GM21619 (cell line): ENCODE results near the gene LHCGR.
"Not testable (repeated sequence)": the region's sequence is repeated elsewhere in the genome, so short reads cannot be mapped to it uniquely, and the experiment has no call there.

Source experiments
- ATAC-seq: cut with Tn5 transposase; IDR thresholded peaks from one replicate; pipeline ENCODE4 v1.9.1; 2021; ENCODE audit not compliant: unreplicated experiment

LHCGR gene

DNA sequence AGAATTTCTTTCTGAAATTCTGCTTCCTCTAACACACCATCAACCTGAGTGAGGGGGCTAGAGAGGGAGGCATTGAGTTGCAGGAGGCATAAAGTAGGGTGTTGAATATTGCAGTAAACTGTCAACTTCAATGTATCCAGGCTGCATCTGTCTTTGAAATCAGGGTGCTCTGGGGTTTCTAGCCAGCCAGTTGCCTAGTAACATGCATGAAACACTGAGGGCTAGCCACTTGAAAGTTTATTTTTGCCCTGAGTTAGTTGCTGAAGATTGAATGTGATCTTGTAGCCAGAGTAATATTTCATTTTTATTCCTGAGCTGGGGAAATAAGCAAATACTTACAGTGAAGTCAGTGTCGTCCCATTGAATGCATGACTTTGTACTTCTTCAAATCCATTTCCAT lies 41.9 kb downstream of the LHCGR start:
- no peak for ATAC-seq

DNA sequence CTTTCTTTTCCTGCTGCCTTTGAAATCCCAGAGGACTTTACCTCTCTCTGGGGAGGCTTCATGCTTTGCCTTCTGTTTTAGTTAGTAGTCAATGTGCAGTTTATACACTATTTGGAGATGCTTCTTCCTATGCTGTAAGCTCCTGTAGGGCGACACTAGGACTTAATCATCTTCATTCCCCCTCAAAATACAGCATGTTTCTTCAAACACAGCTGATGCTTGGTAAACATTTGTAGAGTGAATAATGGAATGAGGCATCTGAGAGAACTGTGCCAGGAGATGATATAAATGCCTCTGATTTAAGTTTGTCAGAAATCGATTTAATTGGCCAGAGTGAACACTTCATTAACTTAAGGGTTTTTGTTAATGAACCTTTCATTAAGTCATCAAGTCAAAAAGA lies 43.4 kb downstream of the LHCGR start:
- no peak for ATAC-seq

DNA sequence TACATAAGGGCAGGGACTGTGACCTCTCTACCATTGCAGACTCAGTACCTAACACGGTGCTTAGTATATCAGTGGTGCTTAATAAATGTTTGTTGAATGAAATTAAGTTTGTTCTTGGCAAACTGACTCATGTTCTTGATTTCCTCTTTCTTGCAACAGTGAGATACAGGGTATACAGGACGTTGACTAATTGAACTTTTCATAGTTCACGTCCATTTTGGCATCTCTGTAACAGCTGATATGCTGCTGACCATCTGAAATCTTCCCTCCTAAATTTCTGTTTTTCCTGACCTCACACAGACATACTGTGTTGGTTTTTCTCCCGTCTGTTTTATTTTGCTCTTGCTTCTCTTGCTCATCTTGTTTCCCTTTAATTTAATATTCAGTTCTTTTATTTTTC lies 44.2 kb downstream of the LHCGR start:
- ATAC-seq = no peak

DNA sequence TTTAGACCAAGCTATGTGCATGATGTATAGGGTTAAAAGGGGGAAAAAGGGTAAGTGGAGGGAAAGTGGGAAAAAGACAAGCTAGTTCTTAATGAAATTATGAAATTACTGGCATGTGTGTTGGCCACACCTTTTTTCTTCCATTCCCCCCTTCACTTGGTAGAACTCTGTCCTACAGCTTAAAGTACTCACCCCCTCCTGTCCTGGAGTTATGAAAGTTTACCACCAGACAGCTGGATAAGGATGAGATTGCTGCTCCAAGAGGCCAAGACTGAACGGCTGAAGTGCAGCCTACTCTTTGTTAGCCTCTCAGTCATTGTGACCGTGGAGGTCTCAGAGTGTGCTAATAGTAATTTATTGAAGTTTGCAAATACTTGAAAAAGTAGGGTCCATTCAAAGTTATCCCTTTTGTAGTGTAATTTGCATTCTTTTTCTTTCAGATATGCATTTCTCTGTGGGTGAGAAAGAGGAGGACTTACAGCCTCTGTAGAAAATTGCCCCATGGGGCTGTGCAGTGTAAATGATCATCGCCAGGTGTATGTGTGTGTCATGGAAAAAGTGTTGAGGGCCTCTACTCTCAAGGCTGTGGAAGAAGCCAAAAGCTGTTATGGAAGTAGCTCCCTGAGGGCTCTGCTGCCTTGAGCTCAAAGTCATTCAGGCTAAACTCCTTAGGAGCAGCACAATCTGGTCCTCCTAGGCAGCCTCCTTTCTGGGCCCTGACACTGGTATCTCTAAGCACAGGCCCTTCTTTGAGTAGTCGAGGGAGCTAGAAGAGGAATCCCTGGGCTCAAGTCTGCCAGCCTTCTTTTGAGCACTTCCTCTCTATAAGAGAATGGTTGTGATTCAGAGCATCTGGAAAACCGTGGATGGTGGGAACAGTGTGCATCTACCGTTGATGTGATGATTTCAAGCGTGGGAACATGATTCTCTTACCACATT lies 46.2 kb downstream of the LHCGR start:
- no peak for ATAC-seq

DNA sequence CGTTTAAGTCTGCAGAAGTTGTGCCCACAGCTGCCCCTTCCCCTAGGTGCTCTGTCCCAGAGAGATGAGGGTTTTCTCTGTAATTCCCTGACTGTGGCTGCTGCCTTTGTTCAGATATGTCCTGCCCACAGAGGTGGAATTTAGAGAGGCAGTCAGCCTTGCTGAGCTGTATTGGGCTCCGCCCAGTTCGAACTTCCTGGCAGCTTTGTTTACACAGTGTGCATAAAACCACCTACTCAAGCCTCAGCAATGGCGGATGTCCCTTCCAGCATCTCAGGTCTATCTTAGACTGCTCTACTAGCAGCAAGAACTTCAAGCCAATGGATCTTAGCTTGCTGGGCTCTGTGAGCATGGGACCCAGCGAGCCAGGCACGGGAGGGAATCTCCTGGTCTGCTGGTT lies 48.1 kb downstream of the LHCGR start:
- ATAC-seq = no peak

DNA sequence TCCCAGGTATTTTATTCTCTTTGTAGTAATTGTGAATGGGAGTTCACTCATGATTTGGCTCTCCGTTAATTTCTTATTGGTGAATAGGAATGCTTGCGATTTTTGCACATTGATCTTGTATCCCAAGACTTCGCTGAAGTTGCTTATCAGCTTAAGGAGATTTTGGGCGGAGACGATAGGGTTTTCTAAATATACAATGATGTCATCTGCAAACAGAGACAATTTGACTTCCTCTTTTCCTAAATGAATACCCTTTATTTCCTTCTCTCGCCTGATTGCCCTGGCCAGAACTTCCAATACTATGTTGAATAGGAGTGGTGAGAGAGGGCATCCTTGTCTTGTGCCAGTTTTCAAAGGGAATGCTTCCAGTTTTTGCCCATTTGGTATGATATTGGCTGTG lies 51.9 kb downstream of the LHCGR start:
- ATAC-seq = not testable (repeated sequence)

DNA sequence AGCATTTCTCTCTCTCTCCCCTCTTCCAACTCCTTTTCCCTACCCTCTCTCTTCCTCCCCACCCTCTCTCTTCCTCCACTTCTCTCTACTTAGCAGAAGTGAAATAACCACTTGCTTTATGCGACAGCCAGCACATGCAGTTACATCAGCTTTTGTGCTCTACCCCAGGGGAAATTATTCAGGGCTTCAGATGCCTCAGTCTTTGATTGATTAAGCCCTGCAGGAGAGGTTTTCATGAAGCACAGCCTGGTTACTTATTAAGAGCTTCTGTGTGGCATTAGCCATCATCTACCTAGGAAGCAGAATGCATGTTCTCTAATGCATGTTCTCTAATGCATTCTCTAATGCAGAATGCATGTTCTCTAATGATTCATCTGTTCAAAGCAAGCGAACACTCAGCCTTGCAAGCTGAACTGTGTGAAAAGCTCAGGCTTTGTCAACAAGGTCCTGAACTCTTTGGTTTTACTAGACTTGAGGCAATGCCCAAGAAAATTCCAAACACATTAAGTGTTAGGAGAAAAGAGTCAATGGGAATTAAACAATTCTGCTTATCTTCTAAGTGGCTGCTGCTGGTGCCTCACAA lies 56.1 kb downstream of the LHCGR start:
- ATAC-seq = no peak

DNA sequence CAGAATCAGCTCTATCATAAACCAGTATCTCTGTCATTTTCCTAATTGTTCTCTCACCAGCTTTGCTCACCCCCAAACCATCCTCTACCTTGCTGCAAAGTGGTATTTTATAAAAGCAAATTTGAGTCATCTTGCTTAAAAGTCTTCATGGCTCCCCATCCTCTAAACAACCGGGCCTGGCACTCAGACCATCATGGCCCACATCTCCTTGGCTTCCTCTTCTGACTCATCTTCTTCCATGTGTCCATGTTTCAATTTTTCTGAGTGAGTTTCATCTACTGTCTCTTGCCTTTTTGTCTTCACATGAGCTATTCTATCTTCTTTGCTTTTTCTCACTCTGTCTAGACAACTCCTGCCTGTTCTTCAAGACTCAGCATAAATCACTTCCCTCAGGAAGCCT lies 58.6 kb downstream of the LHCGR start:
- no peak for ATAC-seq

DNA sequence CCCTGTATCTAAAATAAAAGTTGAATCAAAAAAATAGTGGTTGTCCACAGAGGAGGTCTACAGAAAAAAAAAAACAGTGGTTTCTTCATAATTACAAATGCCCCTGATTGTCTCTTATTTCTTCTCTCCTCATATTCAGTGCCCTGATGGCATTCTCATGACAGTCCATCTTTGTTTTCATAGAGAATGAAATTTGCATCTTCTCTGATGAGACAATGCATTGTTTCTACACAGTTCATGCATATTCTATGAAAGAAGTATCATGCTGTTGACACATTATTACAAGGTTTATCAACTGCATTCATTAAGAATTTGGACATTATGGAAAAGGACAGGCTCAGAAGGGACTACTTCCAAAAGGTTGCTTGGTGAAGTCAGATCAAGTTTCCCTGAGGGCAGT lies 59.5 kb downstream of the LHCGR start:
- no peak for ATAC-seq

DNA sequence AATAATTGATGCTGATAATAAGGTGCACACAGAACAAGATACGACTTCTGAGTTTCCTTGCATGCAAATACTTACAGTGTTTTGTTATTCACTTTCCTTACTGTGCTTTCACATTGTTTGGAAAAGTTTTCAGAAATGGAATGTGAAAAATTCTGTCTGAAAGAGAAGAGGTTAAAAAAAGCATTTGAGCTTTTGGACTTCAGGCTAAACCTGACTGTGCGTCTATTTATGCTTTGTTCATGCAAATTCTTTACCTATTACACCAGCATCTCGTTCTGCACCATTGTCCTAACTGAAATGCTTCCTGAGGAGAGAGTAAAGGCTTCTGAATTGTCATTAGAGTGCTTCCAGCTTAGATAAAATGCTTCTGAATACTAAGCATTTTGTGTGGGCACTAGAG lies 61.4 kb downstream of the LHCGR start:
- ATAC-seq = no peak

DNA sequence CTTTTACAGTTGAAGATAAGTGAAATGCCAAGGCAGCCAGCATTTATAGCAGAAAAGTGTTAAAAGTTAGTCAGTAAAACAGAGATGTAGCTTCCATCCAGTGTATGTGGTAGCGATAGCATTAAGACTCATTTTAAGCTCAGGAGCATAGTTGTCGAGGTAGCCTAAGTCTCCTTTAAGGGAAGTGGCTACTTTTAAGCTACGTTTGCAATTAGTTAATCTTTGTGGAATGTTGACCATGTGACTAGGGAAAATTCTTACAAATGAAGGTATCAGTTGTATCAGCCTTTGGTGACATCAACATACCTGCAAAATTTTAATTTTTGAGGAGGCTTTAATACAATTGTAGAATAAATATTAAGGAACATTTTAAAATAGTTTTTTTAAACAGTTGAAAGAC lies 61.9 kb downstream of the LHCGR start:
- no peak for ATAC-seq

DNA sequence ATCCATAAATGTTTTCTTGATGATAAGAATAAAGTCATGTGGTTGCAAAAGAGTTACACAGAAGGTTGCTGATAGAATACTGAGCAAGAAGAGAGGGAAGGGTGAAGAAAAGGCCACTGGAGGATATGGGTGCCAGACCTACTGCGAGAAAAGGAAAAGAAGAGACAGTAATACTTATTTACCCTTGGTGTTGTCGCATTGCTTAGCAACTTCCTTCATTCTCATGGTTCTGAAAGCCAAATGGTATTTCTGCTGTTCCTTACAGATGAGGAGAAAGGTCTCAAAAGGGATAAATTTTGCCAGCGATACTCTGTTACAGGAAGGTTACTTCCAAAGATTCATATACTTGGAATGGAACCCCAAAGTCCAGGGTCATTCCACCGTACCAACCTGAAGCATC lies 62.5 kb downstream of the LHCGR start:
- ATAC-seq = no peak

DNA sequence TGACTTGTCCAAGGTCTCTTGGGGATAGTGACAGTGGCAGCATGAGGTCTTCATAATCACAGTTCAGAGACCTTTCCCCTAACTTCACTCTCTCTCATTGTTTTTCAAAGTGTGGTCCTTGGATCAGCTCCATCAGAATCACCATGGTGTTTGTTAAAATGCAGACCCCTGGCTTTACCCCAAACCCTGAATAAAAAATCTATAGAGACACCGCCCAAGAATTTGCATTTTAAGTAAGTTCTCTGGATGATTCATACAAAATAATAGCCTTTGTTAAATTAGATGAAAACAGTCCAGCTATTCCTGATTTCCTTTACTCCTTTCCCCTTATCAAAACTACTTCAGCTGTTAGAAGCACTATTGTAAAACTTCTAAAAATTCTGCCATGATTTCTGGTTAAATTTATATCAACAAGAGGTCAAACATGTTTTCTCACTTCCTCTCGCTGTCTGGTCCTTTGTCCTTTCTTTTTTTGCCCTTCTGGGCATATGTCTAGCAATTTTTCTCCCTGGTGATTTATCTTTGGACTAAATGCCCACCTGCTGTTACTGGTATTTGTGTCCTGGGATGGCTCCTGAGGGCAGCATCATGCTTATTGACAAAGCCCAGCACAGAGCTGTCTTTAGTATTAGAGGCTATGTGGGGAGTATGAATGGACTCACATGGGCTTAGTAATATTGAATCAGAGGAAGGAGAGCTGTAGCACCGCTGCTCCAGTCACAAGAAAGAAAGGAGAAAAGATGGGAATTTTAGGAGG lies 63.4 kb downstream of the LHCGR start:
- ATAC-seq = no peak

DNA sequence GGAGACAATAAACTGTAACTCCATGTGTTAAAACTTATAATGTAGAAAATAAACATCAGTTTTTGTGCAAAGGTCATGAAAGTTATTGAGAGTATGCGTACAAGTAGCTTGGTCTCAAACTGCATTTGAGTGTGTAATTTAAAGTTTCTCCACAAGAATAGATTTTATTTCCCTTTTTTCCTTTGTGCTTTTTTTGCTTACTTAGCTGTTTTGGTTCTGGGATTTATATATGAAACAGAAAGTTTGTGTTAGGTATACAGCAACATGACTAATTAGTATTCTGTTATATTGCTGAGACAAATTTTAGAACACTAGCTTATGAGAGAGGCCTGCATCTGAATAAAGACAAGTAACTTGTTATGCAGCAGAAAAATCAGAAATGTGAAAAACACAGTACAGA lies 70.4 kb downstream of the LHCGR start:
- no peak for ATAC-seq

DNA sequence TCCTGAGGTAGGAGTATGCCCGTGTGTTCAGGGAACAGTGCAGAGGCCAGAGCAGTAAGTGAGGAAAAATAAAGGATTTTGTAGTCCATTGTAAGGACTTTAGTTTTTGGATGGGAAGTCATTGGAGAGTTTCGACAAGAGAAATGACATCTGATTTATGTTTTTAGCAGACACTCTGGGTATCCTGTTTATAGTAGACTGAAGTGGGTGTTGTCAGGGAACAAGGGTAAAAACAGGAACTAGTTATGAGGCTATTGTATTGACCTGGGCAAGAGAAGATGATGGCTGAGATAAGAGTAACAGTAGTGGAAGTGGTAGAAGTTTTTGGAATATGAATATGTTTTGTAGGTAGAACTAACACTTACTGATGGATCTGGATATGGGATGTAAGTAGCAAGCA lies 78.1 kb downstream of the LHCGR start:
- ATAC-seq = no peak

DNA sequence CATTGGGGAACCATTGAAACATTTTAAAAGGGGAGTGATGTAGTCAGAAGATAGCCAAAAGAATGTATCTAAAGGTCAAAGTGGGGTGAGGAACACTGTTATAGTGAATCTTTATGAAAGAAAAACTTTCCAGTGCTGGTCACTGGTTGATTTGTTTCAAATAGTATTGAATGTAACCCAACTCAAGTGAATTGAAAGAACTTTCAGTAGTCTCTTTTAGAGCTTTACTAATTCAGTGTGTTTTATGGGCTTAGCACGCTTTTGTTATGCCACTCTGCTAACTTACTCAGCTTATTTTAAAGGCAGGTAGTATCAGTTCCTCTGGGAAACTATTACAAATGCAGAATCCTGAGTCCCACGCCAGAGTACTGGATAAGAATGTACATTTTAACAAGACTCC lies 80.6 kb downstream of the LHCGR start:
- no peak for ATAC-seq

DNA sequence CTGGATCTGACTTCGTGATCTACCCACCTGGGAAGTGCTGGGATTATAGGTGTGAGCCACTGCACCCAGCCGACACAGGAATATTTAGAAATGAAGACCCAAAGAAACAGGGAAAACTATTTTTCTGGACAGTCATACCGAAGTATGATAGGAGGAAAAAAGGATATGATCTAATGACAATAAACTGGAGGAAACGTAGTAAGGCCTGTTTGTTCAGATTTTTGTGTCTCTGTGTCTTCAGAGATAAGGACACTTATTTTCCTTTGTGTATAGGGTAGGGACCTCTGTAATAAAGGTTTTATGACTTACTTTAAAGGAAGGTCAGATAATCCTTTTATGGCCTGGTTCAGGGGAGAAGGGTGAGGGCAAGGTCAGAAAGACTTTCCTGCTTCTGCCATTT lies 81.9 kb downstream of the LHCGR start:
- no peak for ATAC-seq

DNA sequence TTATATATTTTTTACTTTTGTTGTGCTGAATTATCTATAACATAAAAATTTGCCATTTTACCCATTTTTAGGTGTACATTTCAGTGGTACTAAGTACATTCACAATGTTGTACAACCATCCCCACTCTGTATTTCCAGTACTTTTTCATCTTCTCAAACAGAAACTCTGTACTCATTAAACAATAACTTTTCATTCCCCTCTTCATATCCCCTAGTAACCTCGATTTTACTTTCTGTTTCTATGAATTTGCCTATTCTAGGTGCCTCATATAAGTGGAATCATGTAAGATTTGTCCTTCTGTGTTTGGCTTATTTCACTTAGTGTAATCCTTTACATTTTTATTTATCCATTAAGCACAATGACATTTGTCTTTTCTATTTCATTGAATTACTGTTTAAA lies 86.5 kb downstream of the LHCGR start:
- ATAC-seq = peak; percentile 97

DNA sequence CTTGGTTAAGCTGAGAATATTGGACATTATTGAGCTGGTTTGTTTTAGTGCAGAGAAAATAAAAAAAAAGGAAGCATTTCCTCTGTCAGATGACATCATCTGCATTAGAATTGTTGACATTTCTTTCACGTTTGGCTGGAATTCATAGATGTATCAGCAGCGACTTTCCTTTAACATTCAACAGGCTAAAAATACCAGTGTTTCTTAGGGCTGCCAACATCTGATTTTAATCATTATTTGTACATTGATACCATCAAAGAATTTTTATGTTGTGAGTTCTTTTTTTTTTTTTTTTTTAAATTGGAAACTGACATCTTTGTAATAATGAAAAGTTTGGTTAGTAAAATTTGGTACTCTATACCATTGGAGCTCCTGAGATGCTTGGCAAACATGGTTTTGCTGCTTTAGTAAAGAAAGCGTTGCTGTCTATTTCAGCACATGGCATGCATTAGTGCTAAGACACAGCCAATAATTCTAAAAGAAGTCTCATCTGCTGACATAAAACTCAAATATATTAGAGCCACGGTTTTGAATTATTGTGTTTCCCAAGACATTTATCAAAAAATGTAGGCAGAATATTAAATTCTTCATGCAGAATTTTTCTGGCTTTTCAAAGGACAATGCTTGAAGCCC lies 104.2 kb downstream of the LHCGR start:
- ATAC-seq = no peak

DNA sequence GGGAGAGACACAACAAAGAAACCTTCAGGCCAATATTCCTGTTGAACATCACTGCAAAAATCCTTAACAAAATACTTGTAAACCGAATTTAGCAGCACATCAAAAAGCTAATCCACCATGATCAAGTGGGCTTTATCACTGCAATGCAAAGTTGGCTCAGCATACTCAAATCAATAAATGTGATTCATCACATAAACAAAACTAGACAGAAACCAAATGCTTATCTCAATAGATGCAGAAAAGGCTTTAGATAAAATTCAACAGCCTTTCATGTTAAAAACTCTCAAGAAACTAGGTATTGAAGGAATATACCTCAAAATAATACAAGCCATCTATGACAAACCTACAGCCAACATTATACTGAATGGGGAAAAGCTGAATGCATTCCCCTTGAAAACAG lies 117.3 kb downstream of the LHCGR start:
- no peak for ATAC-seq
